IMR-90 (cell line): ENCODE measurements around the gene KMT2A. TPM values are rescaled to one million over a fixed set of nuclear protein-coding genes. Genes with fewer than 3 reads are reported as not detected.
A peak's percentile ranks its signal among the peaks of the same experiment; 100 is the strongest.

Experiments
- ATAC-seq: fragments of 200-7000 bp; cut with Tn5 transposase; 2 replicates; pipeline ENCODE4 v1.9.1; 2020; ENCODE audit warnings: low read depth, mild to moderate bottlenecking, moderate library complexity
- BruUV-seq: library from RNA; stranded (reverse); fragments of 400-500 nt; replicated peaks from 2 replicates; lab custom pipeline; 2021; lab: Mats Ljungman, UMichigan
- CTCF ChIA-PET: fragments of 300-600 bp; formaldehyde crosslinking; extraction: SDS; loops from one replicate; lab custom pipeline; 2021; ENCODE audit warnings: antibody characterized with exemption; lab: Yijun Ruan, JAX
- POLR2A ChIA-PET: fragments of 300-600 bp; sonication (Branson Sonifier 250); formaldehyde crosslinking; loops from one replicate; lab custom pipeline; 2022; ENCODE audit warnings: antibody characterized with exemption; ENCODE audit not compliant: unreplicated experiment; lab: Charles Lee
- DNase-seq: peaks from one replicate; pipeline ENCODE4 v3.0.0; 2013
- H2AFZ ChIP-seq: replicated peaks from 2 replicates; pipeline ENCODE3; 2013; ENCODE audit warnings: low read length, mild to moderate bottlenecking; ENCODE audit not compliant: poor library complexity
- H2AK5ac ChIP-seq: 2 replicates; pipeline ENCODE4 v1.6.1; 2013; ENCODE audit warnings: low read depth, low read length, inconsistent platforms
- H2AK9ac ChIP-seq: replicated peaks from 2 replicates; pipeline ENCODE3; 2013; ENCODE audit warnings: mild to moderate bottlenecking, low read depth, low read length, moderate library complexity; ENCODE audit not compliant: poor library complexity
- H2BK120ac ChIP-seq: 2 replicates; pipeline ENCODE4 v1.6.1; 2013; ENCODE audit warnings: low read depth, low read length, inconsistent platforms
- H2BK15ac ChIP-seq: 3 replicates; pipeline ENCODE4 v1.6.1; 2013; ENCODE audit warnings: low read depth, low read length, inconsistent platforms
- H2BK20ac ChIP-seq: 2 replicates; pipeline ENCODE4 v1.6.1; 2013; ENCODE audit warnings: low read depth, mild to moderate bottlenecking, inconsistent platforms, low read length, moderate library complexity
- H2BK5ac ChIP-seq: 2 replicates; pipeline ENCODE4 v1.6.1; 2013; ENCODE audit warnings: mild to moderate bottlenecking, low read depth, low read length, inconsistent platforms; ENCODE audit not compliant: poor library complexity, severe bottlenecking
- H3K14ac ChIP-seq: replicated peaks from 2 replicates; pipeline ENCODE4 v1.6.1; 2013; ENCODE audit warnings: low read depth, low read length, inconsistent platforms
- H3K18ac ChIP-seq: 2 replicates; pipeline ENCODE4 v1.6.1; 2013; ENCODE audit warnings: low read depth, low read length, control low read depth
- H3K23ac ChIP-seq: 2 replicates; pipeline ENCODE4 v1.6.1; 2013; ENCODE audit warnings: low read depth, low read length, inconsistent platforms
- H3K27ac ChIP-seq: 2 replicates; pipeline ENCODE4 v1.5.1; 2013; ENCODE audit warnings: mild to moderate bottlenecking, control low read depth, low read length; ENCODE audit not compliant: insufficient read depth
- H3K27me3 ChIP-seq: 2 replicates; pipeline ENCODE4 v1.6.1; 2013; ENCODE audit warnings: low read length; ENCODE audit not compliant: control insufficient read depth, insufficient read depth
- H3K36me3 ChIP-seq: 2 replicates; pipeline ENCODE4 v1.6.1; 2013; ENCODE audit warnings: low read length, mixed read lengths; ENCODE audit not compliant: control insufficient read depth, insufficient read depth
- H3K4ac ChIP-seq: 2 replicates; pipeline ENCODE4 v1.6.1; 2013; ENCODE audit warnings: low read depth, low read length, inconsistent platforms
- H3K4me1 ChIP-seq: 2 replicates; pipeline ENCODE4 v1.6.1; 2013; ENCODE audit warnings: low read length, mixed read lengths; ENCODE audit not compliant: control insufficient read depth, insufficient read depth
- H3K4me2 ChIP-seq: 2 replicates; pipeline ENCODE4 v1.6.1; 2013; ENCODE audit warnings: low read depth, mild to moderate bottlenecking, control low read depth, low read length, moderate library complexity
- H3K4me3 ChIP-seq: 2 replicates; pipeline ENCODE4 v1.5.1; 2013; ENCODE audit warnings: low read depth, mild to moderate bottlenecking, control low read depth, low read length, moderate library complexity; ENCODE audit not compliant: insufficient read depth
- H3K56ac ChIP-seq: 2 replicates; pipeline ENCODE4 v1.6.1; 2013; ENCODE audit warnings: low read length, inconsistent platforms; ENCODE audit not compliant: insufficient read depth; ENCODE audit errors: extremely low read depth
- H3K79me1 ChIP-seq, 2 experiments: 2 replicates each; pipeline ENCODE4 v1.6.1; 2013; ENCODE audit warnings: low read length in 2 of 2, inconsistent platforms in 1 of 2, low read depth in 1 of 2
- H3K9ac ChIP-seq: 2 replicates; pipeline ENCODE4 v1.6.1; 2013; ENCODE audit warnings: low read depth, low read length, control low read depth
- H3K9me1 ChIP-seq: 2 replicates; pipeline ENCODE4 v1.6.1; 2013; ENCODE audit warnings: low read length, inconsistent platforms; ENCODE audit not compliant: insufficient read depth
- H3K9me3 ChIP-seq: 2 replicates; pipeline ENCODE4 v1.6.1; 2013; ENCODE audit warnings: low read length; ENCODE audit not compliant: control insufficient read depth, insufficient read depth
- H4K20me1 ChIP-seq: 2 replicates; pipeline ENCODE4 v1.6.1; 2013; ENCODE audit warnings: low read length, inconsistent platforms; ENCODE audit not compliant: insufficient read depth
- H4K5ac ChIP-seq: 2 replicates; pipeline ENCODE4 v1.6.1; 2013; ENCODE audit warnings: mild to moderate bottlenecking, low read depth, low read length, control low read depth
- H4K8ac ChIP-seq, 2 experiments: 2 replicates each; pipeline ENCODE4 v1.6.1; 2013; ENCODE audit warnings: low read depth in 2 of 2, low read length in 2 of 2, control low read depth in 1 of 2, inconsistent platforms in 1 of 2
- H4K91ac ChIP-seq: 2 replicates; pipeline ENCODE4 v1.6.1; 2013; ENCODE audit warnings: low read depth, low read length, inconsistent platforms; ENCODE audit not compliant: insufficient read depth
- BHLHE40 ChIP-seq: fragments of 150-350 bp; IDR thresholded peaks from 2 replicates; pipeline ENCODE4 v1.6.1; 2016; ENCODE audit warnings: mild to moderate bottlenecking, low read depth, low read length
- CEBPB ChIP-seq: IDR thresholded peaks from 2 replicates; pipeline ENCODE4 v1.6.1; 2012; ENCODE audit warnings: low read depth, low read length, improper control_type of control experiment
- CHD1 ChIP-seq: IDR thresholded peaks from 2 replicates; pipeline ENCODE4 v1.6.1; 2012; ENCODE audit warnings: low read depth, low read length, improper control_type of control experiment
- FOS ChIP-seq: fragments of 150-350 bp; IDR thresholded peaks from 2 replicates; pipeline ENCODE4 v1.6.1; 2016; ENCODE audit warnings: low read depth, low read length
- MAFK ChIP-seq: IDR thresholded peaks from 2 replicates; pipeline ENCODE4 v1.6.1; 2012; ENCODE audit warnings: low read depth, low read length, improper control_type of control experiment
- MAZ ChIP-seq: IDR thresholded peaks from 2 replicates; pipeline ENCODE4 v1.6.1; 2012; ENCODE audit warnings: low read depth, mild to moderate bottlenecking, low read length, improper control_type of control experiment, moderate library complexity, borderline replicate concordance
- MXI1 ChIP-seq: IDR thresholded peaks from 2 replicates; pipeline ENCODE4 v1.6.1; 2012; ENCODE audit warnings: low read depth, mild to moderate bottlenecking, low read length, moderate library complexity, borderline replicate concordance
- NFE2L2 ChIP-seq: fragments of 150-350 bp; IDR thresholded peaks from 2 replicates; pipeline ENCODE4 v1.6.1; 2016; ENCODE audit warnings: low read depth, mild to moderate bottlenecking, low read length
- POLR2A ChIP-seq: IDR thresholded peaks from 2 replicates; pipeline ENCODE4 v1.6.1; 2012; ENCODE audit warnings: mild to moderate bottlenecking, low read depth, low read length
- RAD21 ChIP-seq: IDR thresholded peaks from 2 replicates; pipeline ENCODE4 v1.6.1; 2012; ENCODE audit warnings: low read length, improper control_type of control experiment
- RCOR1 ChIP-seq: IDR thresholded peaks from 2 replicates; pipeline ENCODE4 v1.6.1; 2012; ENCODE audit warnings: mild to moderate bottlenecking, low read length, improper control_type of control experiment; ENCODE audit not compliant: insufficient replicate concordance
- RFX5 ChIP-seq: IDR thresholded peaks from 2 replicates; pipeline ENCODE4 v1.8.0; 2012; ENCODE audit warnings: low read depth, mild to moderate bottlenecking, low read length, moderate library complexity
- SMC3 ChIP-seq: fragments of 150-350 bp; IDR thresholded peaks from 2 replicates; pipeline ENCODE4 v1.6.1; 2016; ENCODE audit warnings: low read depth, mild to moderate bottlenecking, antibody characterized with exemption, low read length, moderate library complexity
- WGBS, 2 experiments: methylation state at CpG; one replicate each; pipeline versions ENCODE4 v1.1.5 to v1.1.7; 2013; ENCODE audit warnings: missing lambda C conversion rate in 2 of 2; ENCODE audit not compliant: insufficient read length in 1 of 2; ENCODE audit errors: extremely low coverage in 2 of 2; 5-methylcytosine and 5-hydroxymethylcytosine counted together
- dilution Hi-C: fragments of 300-500 bp; cut with HindIII; formaldehyde crosslinking; loops from one replicate; pipeline ENCODE4 v1.14.3; 2018; ENCODE audit warnings: low sequenced_read_pairs; ENCODE audit not compliant: unreplicated experiment
- in situ Hi-C: fragments of 300-500 bp; cut with MboI; formaldehyde crosslinking; loops from 3 replicates; pipeline ENCODE4 v1.14.3; 2019; ENCODE audit warnings: low sequenced_read_pairs, inconsistent platforms, mixed read lengths
- intact Hi-C: fragments of 100-400 bp; cut with micrococcal nuclease; formaldehyde crosslinking; loops from 2 replicates; pipeline ENCODE4 v1.10.0; 2022
- polyA plus RNA-seq, 3 experiments: library from polyadenylated mRNA; depleted of rRNA; stranded (reverse); fragments of >200 nt; gene quantifications; 2 replicates each; pipeline ENCODE4 v1.2.3, GENCODE V29; 2012; ENCODE audit warnings: low replicate concordance in 1 of 3
- total RNA-seq: library from RNA; depleted of rRNA; stranded (reverse); fragments of >200 nt; gene quantifications from 2 replicates; pipeline ENCODE4 v1.2.3, GENCODE V29; 2012
- TF ChIP-seq, protein P1 (sequence below): fragments of 150-350 bp; IDR thresholded peaks from 2 replicates; pipeline ENCODE4 v1.6.1; 2017; ENCODE audit warnings: mild to moderate bottlenecking, antibody characterized with exemption, low read length, low read depth
- TF ChIP-seq, protein P2 (sequence below): conservative IDR thresholded peaks from 2 replicates; pipeline ENCODE4 v1.5.1; 2012; ENCODE audit warnings: mild to moderate bottlenecking, low read depth, low read length, improper control_type of control experiment
- TF ChIP-seq, protein P3 (sequence below): fragments of 150-350 bp; IDR thresholded peaks from 2 replicates; pipeline ENCODE4 v1.6.1; 2016; ENCODE audit warnings: low read depth, mild to moderate bottlenecking, low read length, moderate library complexity, borderline replicate concordance

The KMT2A gene
- total and polyA plus RNA-seq, 2 of the 4 experiments (the other 2 are of a cell fraction), result 18.2 to 21.1 TPM

DNA sequence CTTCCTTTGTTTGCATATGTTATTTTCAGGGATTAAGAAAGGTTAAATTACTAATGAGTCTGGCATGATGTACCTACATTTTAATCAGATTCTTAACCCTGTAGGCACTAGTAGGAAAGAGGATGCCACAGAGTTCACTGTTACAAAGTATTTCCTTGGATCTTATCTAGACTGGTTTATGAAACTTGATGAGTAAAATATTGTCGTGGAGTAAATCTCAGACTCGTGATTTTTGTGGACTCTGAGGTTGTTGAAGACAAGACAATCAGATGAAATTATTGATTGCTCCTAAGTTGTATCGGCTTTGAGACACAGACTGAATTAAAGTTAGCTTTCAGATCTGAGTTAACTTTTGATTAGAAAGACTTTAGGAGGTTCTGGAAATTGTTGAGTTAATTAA lies 6.0 kb downstream of the KMT2A start:
- no peak overlapping the region for H3K23ac ChIP-seq
- H3K79me1 ChIP-seq, result peaks cover 6 to 79% of the 10 kb centered on the region in 2 experiments; a peak in 3 of 4 replicates
- H4K20me1 ChIP-seq, result peaks cover 87% of the 10 kb centered on the region
- H3K27me3 ChIP-seq, result no peaks in the 10 kb centered on the region
- TF ChIP-seq, protein P1, sequence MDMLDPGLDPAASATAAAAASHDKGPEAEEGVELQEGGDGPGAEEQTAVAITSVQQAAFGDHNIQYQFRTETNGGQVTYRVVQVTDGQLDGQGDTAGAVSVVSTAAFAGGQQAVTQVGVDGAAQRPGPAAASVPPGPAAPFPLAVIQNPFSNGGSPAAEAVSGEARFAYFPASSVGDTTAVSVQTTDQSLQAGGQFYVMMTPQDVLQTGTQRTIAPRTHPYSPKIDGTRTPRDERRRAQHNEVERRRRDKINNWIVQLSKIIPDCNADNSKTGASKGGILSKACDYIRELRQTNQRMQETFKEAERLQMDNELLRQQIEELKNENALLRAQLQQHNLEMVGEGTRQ, result no peak
- TF ChIP-seq RFX5, result no peak
- TF ChIP-seq, protein P2, sequence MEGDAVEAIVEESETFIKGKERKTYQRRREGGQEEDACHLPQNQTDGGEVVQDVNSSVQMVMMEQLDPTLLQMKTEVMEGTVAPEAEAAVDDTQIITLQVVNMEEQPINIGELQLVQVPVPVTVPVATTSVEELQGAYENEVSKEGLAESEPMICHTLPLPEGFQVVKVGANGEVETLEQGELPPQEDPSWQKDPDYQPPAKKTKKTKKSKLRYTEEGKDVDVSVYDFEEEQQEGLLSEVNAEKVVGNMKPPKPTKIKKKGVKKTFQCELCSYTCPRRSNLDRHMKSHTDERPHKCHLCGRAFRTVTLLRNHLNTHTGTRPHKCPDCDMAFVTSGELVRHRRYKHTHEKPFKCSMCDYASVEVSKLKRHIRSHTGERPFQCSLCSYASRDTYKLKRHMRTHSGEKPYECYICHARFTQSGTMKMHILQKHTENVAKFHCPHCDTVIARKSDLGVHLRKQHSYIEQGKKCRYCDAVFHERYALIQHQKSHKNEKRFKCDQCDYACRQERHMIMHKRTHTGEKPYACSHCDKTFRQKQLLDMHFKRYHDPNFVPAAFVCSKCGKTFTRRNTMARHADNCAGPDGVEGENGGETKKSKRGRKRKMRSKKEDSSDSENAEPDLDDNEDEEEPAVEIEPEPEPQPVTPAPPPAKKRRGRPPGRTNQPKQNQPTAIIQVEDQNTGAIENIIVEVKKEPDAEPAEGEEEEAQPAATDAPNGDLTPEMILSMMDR, result no peak
- TF ChIP-seq BHLHE40, result no peak
- TF ChIP-seq, protein P3, sequence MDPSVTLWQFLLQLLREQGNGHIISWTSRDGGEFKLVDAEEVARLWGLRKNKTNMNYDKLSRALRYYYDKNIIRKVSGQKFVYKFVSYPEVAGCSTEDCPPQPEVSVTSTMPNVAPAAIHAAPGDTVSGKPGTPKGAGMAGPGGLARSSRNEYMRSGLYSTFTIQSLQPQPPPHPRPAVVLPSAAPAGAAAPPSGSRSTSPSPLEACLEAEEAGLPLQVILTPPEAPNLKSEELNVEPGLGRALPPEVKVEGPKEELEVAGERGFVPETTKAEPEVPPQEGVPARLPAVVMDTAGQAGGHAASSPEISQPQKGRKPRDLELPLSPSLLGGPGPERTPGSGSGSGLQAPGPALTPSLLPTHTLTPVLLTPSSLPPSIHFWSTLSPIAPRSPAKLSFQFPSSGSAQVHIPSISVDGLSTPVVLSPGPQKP, result no peak
- no peak for TF ChIP-seq CEBPB
- TF ChIP-seq FOS, result no peak
- TF ChIP-seq MAZ, result no peak
- no peak for TF ChIP-seq CHD1
- TF ChIP-seq RCOR1, result no peak
- TF ChIP-seq POLR2A, result no peak
- no peak for TF ChIP-seq SMC3
- TF ChIP-seq NFE2L2, result no peak
- TF ChIP-seq MAFK, result no peak
- TF ChIP-seq RAD21, result no peak
- TF ChIP-seq MXI1, result no peak
- H3K4me3 ChIP-seq, result no peak overlapping the region
- no peak overlapping the region for H3K4ac ChIP-seq
- DNase-seq, result no peak
- CTCF ChIA-PET, result interaction anchor here (0.9 kb wide), 1 partner anchor 16 kb away, joined by 3 read pairs; no protein-coding TSS in a partner anchor
- POLR2A ChIA-PET, result no interaction called here
- H4K91ac ChIP-seq, result no peak overlapping the region
- H2AK5ac ChIP-seq, result no peak overlapping the region
- no TSS peak for BruUV-seq
- H2BK120ac ChIP-seq, result no peak overlapping the region
- no peak overlapping the region for H3K27ac ChIP-seq
- H3K9me1 ChIP-seq, result peaks cover 5% of the 10 kb centered on the region; the same call in 1 of the 2 replicates
- no peak overlapping the region for H2AFZ ChIP-seq
- no peak overlapping the region for H3K56ac ChIP-seq
- no peak overlapping the region for H4K5ac ChIP-seq
- no peak overlapping the region for H2BK20ac ChIP-seq
- H3K36me3 ChIP-seq, result 0 out of 2 replicates have a peak, but pooled peaks cover 2% of the 10 kb centered on the region
- H3K14ac ChIP-seq, result no peak overlapping the region
- in situ Hi-C loops, result no loop called here
- H3K4me1 ChIP-seq, result peaks cover 8% of the 10 kb centered on the region
- 94% methylated on average over 2 of the region's 3 CpGs; no CpG with 5 or more reads in 1 of the 2 experiments for WGBS, 2 experiments
- H3K9me3 ChIP-seq, result no peaks in the 10 kb centered on the region
- no peak overlapping the region for H2BK15ac ChIP-seq
- H3K4me2 ChIP-seq, result peak overlapping the region; percentile 20
- ATAC-seq, result no peak
- no peak overlapping the region for H3K18ac ChIP-seq
- H2BK5ac ChIP-seq, result no peak overlapping the region
- no peak overlapping the region for H2AK9ac ChIP-seq
- intact Hi-C loops, result no loop called here
- H4K8ac ChIP-seq, result no peak overlapping the region
- H3K9ac ChIP-seq, result no peak overlapping the region
- dilution Hi-C loops, result no loop called here
